Mucosa of rectum (tissue), 2 donors: ENCODE measurements around the gene LIPE.
A peak's percentile ranks its signal among the peaks of the same experiment; 100 is the strongest.

Source experiments
- H3K27ac ChIP-seq, 2 donors: one replicate each; pipeline ENCODE4 v1.7.0; 2013; ENCODE audit warnings: inconsistent platforms in 2 of 2, low read depth in 2 of 2, low read length in 2 of 2
- H3K27me3 ChIP-seq, 2 donors: one replicate each; pipeline ENCODE4 v1.7.0; 2013; ENCODE audit warnings: low read length in 2 of 2; ENCODE audit not compliant: control insufficient read depth in 2 of 2, insufficient read depth in 2 of 2
- H3K36me3 ChIP-seq, 2 donors: one replicate each; pipeline ENCODE4 v1.7.0; 2013; ENCODE audit warnings: low read length in 2 of 2; ENCODE audit not compliant: control insufficient read depth in 2 of 2, insufficient read depth in 2 of 2
- H3K4me1 ChIP-seq, 2 donors: one replicate each; pipeline ENCODE4 v1.7.0; 2013; ENCODE audit warnings: low read length in 2 of 2, mild to moderate bottlenecking in 1 of 2; ENCODE audit not compliant: control insufficient read depth in 2 of 2, insufficient read depth in 2 of 2
- H3K4me3 ChIP-seq, 2 donors: one replicate each; pipeline ENCODE4 v1.7.0; 2013; ENCODE audit warnings: low read length in 2 of 2
- H3K9ac ChIP-seq, 2 donors: one replicate each; pipeline ENCODE4 v1.7.0; 2013; ENCODE audit warnings: low read length in 2 of 2, low read depth in 1 of 2, mild to moderate bottlenecking in 1 of 2
- H3K9me3 ChIP-seq, 2 donors: one replicate each; pipeline ENCODE4 v1.7.0; 2013; ENCODE audit warnings: low read length in 2 of 2; ENCODE audit not compliant: control insufficient read depth in 2 of 2
- donor health status: healthy.
- donor health status: Normal muscosa, but diverticular disease.

The LIPE gene

DNA sequence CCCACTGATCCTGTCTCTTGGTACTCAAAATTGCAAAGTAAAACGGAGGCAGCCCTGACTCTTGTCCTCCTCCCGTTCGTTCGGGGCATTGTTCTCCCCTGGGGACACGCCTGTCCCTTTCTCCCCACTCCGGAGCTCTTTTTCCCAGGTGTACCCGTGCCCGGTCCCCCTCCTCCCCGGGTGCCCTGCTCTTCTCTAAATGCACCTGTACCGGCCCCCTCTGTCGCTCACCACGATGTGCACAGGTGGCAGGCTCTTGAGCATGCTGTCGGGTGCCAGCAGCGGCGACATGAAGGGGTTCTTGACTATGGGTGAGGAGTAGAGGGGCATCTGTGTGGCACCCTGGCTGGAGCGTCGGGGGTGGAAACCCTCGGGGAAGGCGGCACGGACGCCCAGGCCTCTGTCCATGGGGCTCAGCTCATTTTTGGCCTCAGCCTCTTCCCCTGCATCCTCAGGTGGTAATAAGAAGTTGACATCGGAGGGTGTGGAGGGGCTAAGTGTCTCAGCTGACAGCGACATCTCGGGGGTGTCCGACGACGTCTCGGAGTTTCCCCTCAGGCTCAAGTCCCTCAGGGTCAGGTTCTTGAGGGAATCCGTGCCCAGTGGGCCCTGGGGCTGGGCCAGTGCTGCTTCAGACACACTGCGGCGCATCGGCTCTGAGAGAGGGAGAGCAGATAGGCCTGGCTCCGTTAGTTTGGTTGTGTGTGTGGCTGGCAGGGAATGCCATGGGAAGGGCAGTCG, 24.6 kb downstream of the LIPE start:
- H3K4me3 ChIP-seq, result peak overlapping the region in 1 of 2 donors; percentile 59
- H3K4me1 ChIP-seq, result peaks cover 5% of the 10 kb centered on the region in 2 donors
- no peak overlapping the region for H3K27ac ChIP-seq
- H3K27me3 ChIP-seq, result no peaks in the 10 kb centered on the region
- H3K9ac ChIP-seq, result no peak overlapping the region
- H3K9me3 ChIP-seq, result no peaks in the 10 kb centered on the region
- no peaks in the 10 kb centered on the region for H3K36me3 ChIP-seq

DNA sequence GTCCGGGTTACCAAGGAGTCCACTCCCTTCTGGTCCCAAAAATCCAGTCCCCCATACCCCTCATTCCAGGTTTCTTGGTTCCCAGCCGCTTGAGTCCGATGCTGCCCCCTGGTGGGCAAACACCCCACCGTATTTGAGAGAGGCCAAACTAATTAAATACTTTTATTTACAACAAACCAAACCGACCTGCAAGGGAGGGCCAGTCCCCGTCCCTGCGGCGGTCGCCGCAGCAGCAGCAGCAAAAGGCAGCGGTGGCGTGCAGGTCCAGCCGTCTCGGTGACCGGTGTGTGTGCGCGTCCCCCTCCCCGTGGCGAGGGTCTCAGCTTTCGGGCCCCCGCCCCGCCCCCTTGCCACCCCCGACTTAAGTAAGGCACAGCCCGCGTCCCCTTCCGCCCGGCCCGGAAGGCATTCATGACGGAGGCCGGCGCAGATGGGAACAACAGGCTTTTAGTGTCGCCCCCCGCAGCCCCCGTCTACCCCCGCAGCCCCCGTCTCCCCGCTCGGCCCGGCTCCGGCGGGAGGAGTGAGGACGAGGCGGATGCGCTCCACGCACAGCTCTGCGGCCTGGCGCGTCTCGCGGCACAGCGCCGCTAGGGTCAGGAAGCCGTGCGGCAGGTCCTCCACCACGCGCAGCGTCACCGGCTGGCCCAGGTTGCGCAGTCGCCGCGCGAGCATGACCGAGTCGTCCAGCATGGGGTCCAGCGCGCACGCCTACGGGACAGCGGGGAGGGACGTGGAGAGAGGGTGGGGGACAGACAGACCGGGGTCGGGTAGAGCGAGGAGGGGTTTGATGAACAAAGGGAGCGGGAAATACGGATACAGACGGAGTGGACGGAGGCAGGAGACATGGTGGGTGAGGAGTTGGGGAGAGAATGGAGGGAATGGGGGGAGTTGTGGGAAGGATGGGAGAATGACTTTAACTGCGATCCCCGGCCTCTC, 25.6 kb downstream of the LIPE start:
- H3K27ac ChIP-seq, result peak overlapping the region in 1 of 2 donors; percentile 32

DNA sequence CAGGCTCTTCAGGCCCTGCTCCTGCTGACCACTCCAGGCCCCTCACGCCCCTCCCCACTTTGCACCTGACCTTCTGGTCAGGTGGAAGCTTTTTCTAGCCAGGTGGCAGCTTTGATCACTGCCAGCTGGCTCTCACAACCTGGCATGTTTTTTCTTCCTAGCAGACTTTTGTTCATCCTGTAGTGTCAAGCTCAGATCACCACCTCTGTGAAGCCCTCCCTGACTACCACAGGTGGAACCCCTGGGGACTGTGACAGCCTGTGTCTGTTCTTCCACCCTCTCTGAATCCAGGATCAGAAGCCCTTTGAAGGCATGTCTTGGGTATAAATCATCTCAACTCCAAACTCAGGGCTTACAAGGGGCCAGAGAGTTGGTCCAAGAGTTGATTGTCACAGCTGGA, 26.8 kb downstream of the LIPE start:
- H3K27ac ChIP-seq, result no peak overlapping the region
- no peaks in the 10 kb centered on the region for H3K27me3 ChIP-seq
- no peaks in the 10 kb centered on the region for H3K36me3 ChIP-seq
- peaks cover 9 to 14% of the 10 kb centered on the region in 2 donors for H3K4me1 ChIP-seq
- H3K9me3 ChIP-seq, result no peaks in the 10 kb centered on the region
- no peak overlapping the region for H3K9ac ChIP-seq
- H3K4me3 ChIP-seq, result no peak overlapping the region

More for the DNA sequence above, 25.6 kb downstream of the LIPE start:
- no peaks in the 10 kb centered on the region for H3K27me3 ChIP-seq
- no peaks in the 10 kb centered on the region for H3K9me3 ChIP-seq
- no peaks in the 10 kb centered on the region for H3K36me3 ChIP-seq
- H3K9ac ChIP-seq, result peak overlapping the region; percentile 32 to 48
- peaks cover 9% of the 10 kb centered on the region in 2 donors for H3K4me1 ChIP-seq
- H3K4me3 ChIP-seq, result peak overlapping the region; percentile 59 to 67

DNA sequence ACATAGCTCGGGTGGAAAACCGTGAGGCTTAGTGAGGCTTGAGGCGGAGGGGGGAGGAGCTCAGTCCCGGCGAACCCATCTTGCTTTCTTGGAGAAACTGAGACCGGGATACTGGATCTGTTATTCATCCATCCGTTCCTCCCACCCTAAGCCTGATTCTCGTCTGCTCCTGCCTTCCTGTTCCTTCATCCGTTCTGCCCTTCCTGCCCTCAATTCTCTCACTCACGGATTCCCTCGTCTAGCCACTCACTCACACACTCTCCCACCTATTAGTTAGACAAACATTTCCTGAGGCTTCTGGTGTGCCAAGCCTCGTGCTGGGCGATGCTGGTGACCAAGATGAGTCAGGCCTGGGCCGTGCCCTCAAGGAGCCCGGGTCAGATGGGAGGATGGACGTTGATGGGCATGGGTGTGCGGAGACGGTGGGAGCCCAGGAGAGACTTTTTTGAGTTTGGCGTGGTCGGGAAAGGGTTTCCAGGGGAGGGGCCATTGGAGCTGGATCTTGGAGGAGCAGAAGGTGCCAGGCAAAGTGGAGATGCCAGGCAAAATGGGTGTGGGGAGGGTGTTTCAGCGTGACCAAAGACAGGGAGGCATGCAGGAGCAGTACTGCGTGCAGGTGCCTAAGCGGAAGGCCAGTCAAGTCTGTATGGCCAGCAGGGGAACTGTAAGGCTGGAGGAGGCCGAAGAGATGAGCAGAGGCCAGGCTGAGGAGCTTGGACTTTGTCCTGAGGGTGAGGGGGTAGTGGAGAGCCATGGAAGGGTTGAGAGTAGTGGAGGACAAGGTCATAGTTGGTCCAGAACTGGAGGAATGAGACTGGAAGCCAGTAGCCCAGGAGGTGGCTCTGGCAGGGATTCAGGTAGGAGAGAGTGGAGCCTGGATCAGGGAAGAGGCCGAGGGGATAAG, 29.7 kb downstream of the LIPE start:
- Histone ChIP-seq H3K27me3 (peaks cover 0 to 2% of the 10 kb centered on the region in 2 donors), H3K9ac (peak overlapping the region; percentile 70 to 85), H3K9me3 (no peaks in the 10 kb centered on the region), H3K27ac (peak overlapping the region; percentile 67 to 75), H3K4me1 (peaks cover 9 to 14% of the 10 kb centered on the region in 2 donors), H3K4me3 (peak overlapping the region; percentile 70 to 93), H3K36me3 (no peaks in the 10 kb centered on the region)

DNA sequence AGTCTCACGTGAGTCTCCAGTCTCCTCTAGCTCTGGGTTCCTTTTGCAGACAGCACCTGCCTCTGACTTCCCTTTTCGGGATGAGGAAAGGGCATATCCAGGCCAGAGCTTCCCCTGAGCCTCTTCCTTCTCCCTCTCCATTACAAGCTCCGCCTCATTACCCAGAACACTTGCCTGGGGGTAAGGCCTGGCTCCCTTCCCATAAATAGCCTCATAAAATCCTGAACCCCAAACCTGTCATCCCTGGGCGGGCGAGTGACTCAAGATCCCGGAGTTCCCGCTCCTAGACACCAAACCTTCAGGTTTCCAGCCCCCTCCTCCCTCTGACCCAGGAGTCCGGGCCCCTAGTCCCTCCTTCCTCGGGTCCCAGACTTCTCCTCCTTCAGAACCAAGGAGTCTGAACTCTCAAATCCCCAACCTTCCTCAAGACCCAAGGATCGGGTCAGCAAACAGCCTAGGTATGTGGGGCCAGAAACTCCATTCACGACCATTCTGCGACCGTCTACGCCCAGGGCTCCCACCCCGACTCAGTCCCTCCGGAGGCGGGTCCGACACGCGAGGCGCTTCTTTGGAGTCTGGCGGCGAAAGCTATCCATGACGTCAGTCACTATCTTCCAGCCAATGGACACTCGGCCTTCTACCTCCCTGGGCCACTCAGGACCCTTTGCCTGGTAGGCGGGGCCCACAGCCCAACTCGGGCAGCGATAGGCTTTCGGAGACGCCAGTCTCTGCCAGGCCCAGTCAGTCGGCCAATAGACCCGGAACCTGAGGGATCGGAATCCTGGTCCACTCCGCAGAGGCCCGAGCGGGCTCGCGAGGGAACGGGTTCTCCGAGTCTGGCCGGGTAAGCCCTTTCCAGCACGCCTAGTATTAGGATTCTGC, 30.6 kb downstream of the LIPE start:
- Histone ChIP-seq H3K36me3 (no peaks in the 10 kb centered on the region), H3K27me3 (peaks cover 0 to 2% of the 10 kb centered on the region in 2 donors), H3K9ac (peak overlapping the region; percentile 70 to 85), H3K27ac (peak overlapping the region; percentile 67 to 75), H3K9me3 (no peaks in the 10 kb centered on the region), H3K4me3 (peak overlapping the region; percentile 70 to 93), H3K4me1 (peaks cover 9 to 14% of the 10 kb centered on the region in 2 donors)

DNA sequence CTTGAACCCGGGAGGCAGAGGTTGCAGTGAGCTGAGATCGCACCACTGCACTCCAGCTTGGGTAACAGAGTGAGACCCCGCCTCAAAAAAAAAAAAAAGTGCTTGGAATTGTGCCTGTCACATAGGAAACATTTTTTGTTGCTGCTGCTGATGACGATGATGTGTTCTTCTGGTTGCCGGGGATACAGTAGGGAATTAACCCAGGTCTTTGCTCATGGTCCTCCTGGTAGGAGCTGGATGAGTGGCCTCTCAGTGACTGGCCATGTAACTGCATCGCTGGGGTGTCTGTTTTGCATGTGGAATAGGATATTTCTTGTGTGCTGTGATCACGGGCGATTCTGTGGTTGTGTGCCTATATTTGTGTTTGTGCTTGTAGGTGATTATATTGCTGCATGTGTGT, 32.4 kb downstream of the LIPE start:
- Histone ChIP-seq H3K4me1 (peaks cover 9 to 12% of the 10 kb centered on the region in 2 donors), H3K27ac (no peak overlapping the region), H3K36me3 (no peaks in the 10 kb centered on the region), H3K9ac (no peak overlapping the region), H3K9me3 (no peaks in the 10 kb centered on the region), H3K27me3 (peaks cover 7% of the 10 kb centered on the region in 2 donors), H3K4me3 (no peak overlapping the region)

DNA sequence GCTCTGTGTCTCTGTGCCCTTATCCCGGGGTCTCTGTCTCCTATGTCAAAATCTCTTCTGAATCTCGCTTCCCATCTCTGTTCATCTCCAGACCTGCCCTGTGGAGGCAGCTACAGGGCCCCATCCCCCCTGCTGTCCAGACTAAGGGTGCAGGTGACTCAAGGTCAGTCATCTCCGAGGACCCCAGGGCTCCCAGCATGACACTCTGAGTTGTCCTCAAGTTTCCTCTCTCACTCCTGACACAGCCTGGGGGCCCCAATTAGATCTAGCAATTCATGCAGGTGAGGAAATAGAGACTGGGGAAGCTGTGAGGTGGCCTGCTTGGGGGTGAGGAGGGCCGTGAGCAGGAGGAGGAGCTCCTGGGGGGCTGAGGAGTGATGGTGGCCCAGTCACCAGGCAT, 35.0 kb downstream of the LIPE start:
- H3K27me3 ChIP-seq, result peaks cover 9% of the 10 kb centered on the region in 2 donors
- H3K9ac ChIP-seq, result no peak overlapping the region
- H3K4me3 ChIP-seq, result no peak overlapping the region
- H3K9me3 ChIP-seq, result no peaks in the 10 kb centered on the region
- no peak overlapping the region for H3K27ac ChIP-seq
- no peaks in the 10 kb centered on the region for H3K36me3 ChIP-seq
- H3K4me1 ChIP-seq, result peaks cover under 1 to 5% of the 10 kb centered on the region in 2 donors

DNA sequence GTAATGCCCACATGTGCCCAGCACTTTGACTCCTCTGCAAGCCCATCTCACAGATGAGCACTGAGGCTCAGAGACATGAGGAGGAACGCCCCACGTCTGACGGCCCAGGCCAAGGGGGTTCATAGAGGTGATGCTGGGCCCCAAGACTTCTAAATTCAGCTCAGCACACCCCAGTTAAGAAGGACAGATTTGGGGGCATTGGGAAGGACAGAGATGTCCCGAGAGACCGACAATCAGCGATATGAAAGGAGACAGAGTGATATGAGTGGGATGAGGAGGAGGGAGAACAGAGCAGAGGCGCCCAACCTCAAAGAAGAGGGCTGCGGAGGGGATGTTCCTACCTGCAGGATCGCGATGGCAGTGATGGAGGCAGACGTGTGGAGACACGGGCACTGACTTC, 37.3 kb downstream of the LIPE start, which contains the start of gene CNFN:
Gene CNFN (minus strand): TSS at position 399 of the 400 bp plus-strand sequence. CDS start 1,260 bp downstream, outside the sequence.
- Histone ChIP-seq H3K4me1 (peaks cover 3% of the 10 kb centered on the region in 2 donors), H3K9me3 (no peaks in the 10 kb centered on the region), H3K27me3 (peaks cover 9% of the 10 kb centered on the region in 2 donors), H3K9ac (no peak within 1 kb of the TSS), H3K27ac (no peak within 1 kb of the TSS), H3K36me3 (no peaks in the 10 kb centered on the region), H3K4me3 (no peak within 1 kb of the TSS)
